Activated CD8-positive, alpha-beta memory T cell treated with anti-CD3 and anti-CD28 coated beads for 24 hours (primary cell): ENCODE measurements around the gene SLC4A11.

Experiments
- DNase-seq: peaks from one replicate; pipeline ENCODE4 v3.0.0-alpha.2; 2020

Gene SLC4A11

GRCh38 chr20:3239026-3239866 is at the start of gene SLC4A11:
TSS of gene SLC4A11 (minus strand) at chr20:3239190. CDS start at chr20:3239137, 53 bp downstream.
- peak; percentile 71 for DNase-seq

GRCh38 chr20:3283222-3283820 is 44.3 kb upstream of the SLC4A11 start:
- no peak for DNase-seq

GRCh38 chr20:3282271-3283221 is 43.6 kb upstream of the SLC4A11 start:
- no peak for DNase-seq

GRCh38 chr20:3281437-3281836 is 42.4 kb upstream of the SLC4A11 start:
- no peak for DNase-seq

GRCh38 chr20:3279761-3280160 is 40.8 kb upstream of the SLC4A11 start:
- DNase-seq, result no peak

GRCh38 chr20:3277686-3278465 is 38.9 kb upstream of the SLC4A11 start:
- DNase-seq, result no peak

- no peak for DNase-seq
Measured at GRCh38 chr20:3276680-3277015, 37.7 kb upstream of the SLC4A11 start.

- DNase-seq, result no peak
Measured at GRCh38 chr20:3275966-3276679, 37.1 kb upstream of the SLC4A11 start.

- DNase-seq, result no peak
Measured at GRCh38 chr20:3275064-3275935, 36.3 kb upstream of the SLC4A11 start.

- no peak for DNase-seq
Measured at GRCh38 chr20:3273371-3273770, 34.4 kb upstream of the SLC4A11 start.

- DNase-seq, result no peak
Measured at GRCh38 chr20:3270051-3270450, 31.1 kb upstream of the SLC4A11 start.

GRCh38 chr20:3262566-3262965 is 23.6 kb upstream of the SLC4A11 start:
- DNase-seq, result no peak

- no peak for DNase-seq
Measured at GRCh38 chr20:3258429-3258828, 19.4 kb upstream of the SLC4A11 start.

GRCh38 chr20:3255728-3256127 is 16.7 kb upstream of the SLC4A11 start:
- DNase-seq, result no peak

GRCh38 chr20:3251806-3252205 is 12.8 kb upstream of the SLC4A11 start:
- no peak for DNase-seq

- DNase-seq, result no peak
Measured at GRCh38 chr20:3250091-3250504, 11.1 kb upstream of the SLC4A11 start.

- no peak for DNase-seq
Measured at GRCh38 chr20:3248993-3249347, 10.0 kb upstream of the SLC4A11 start.

- DNase-seq, result peak; percentile 65
Measured at GRCh38 chr20:3248167-3248992, 9.4 kb upstream of the SLC4A11 start.

- no peak for DNase-seq
Measured at GRCh38 chr20:3247638-3248037, 8.6 kb upstream of the SLC4A11 start.

GRCh38 chr20:3246682-3247081 is 7.7 kb upstream of the SLC4A11 start:
- no peak for DNase-seq
